ENCODE measurements around the gene TMEM207. TPM values are rescaled to one million over a fixed set of nuclear protein-coding genes. Genes with fewer than 3 reads are reported as not detected.
A peak's percentile ranks its signal among the peaks of the same experiment; 100 is the strongest.

TMEM207 gene
- total RNA-seq, 1 experiment from 2014 or later = not detected

DNA sequence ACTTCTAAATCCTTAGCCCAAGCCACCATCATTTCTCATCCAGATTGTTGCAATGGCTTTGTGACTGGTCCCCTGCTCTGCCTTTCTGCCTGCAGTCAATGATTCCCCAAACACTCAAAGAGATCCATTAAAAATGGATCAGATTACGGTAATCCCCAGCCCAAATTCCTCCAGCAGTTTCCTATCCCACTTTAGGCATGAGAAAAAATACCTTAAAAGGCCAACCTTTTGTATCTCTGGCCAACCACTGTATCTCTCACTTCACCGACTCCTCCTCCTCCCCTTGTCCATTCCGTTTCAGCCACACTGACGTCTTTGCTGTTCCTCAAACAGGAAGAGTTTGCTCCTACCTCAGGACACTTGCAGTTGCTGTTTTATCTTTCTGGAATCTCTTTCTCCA is 43.3 kb upstream of the TMEM207 start:
- intact Hi-C loops (cut with micrococcal nuclease) = no loop called here
- ChIA-PET CTCF (no interaction called here), POLR2A (no interaction called here)
- TF ChIP-seq CTCF (IDR thresholded peaks at IDR 0.05; ENCODE audit: unreplicated experiment) = no peak
- Mint-ChIP-seq H3K4me1 (ENCODE audit: insufficient read depth, unreplicated experiment) (peaks cover 7% of the 10 kb centered on the region), H3K9me3 (ENCODE audit: unreplicated experiment) (no peaks in the 10 kb centered on the region), H3K36me3 (ENCODE audit: insufficient read depth, unreplicated experiment) (no peaks in the 10 kb centered on the region), H3K27ac (ENCODE audit: low read depth, unreplicated experiment) (no peak overlapping the region), H3K4me3 (ENCODE audit: unreplicated experiment) (no peak overlapping the region), H3K27me3 (ENCODE audit: insufficient read depth, unreplicated experiment) (no peaks in the 10 kb centered on the region)
- BruUV-seq (replicated peaks) = no TSS peak
- DNase-seq (ENCODE audit: unreplicated experiment) = no peak

GRCh38 chr3:190492129-190492528 is 42.4 kb upstream of the TMEM207 start:
- DNase-seq (ENCODE audit: unreplicated experiment) = no peak
- intact Hi-C loops (cut with micrococcal nuclease) = no loop called here
- Mint-ChIP-seq H3K4me3 (ENCODE audit: unreplicated experiment) (no peak overlapping the region), H3K27me3 (ENCODE audit: insufficient read depth, unreplicated experiment) (no peaks in the 10 kb centered on the region), H3K9me3 (ENCODE audit: unreplicated experiment) (no peaks in the 10 kb centered on the region), H3K27ac (ENCODE audit: low read depth, unreplicated experiment) (no peak overlapping the region), H3K4me1 (ENCODE audit: insufficient read depth, unreplicated experiment) (peaks cover 7% of the 10 kb centered on the region), H3K36me3 (ENCODE audit: insufficient read depth, unreplicated experiment) (no peaks in the 10 kb centered on the region)
- CTCF ChIA-PET = interaction anchor here (0.5 to 1.8 kb wide), 5 partner anchors 13 to 204 kb away, joined by 3 read pairs; no protein-coding TSS in a partner anchor
- POLR2A ChIA-PET = interaction anchor here (1.0 to 1.3 kb wide), 3 partner anchors 13 to 22 kb away, joined by 3 to 4 read pairs (median 3); no protein-coding TSS in a partner anchor
- TF ChIP-seq CTCF (IDR thresholded peaks at IDR 0.05; ENCODE audit: unreplicated experiment) = no peak
- no TSS peak for BruUV-seq (replicated peaks)

DNA sequence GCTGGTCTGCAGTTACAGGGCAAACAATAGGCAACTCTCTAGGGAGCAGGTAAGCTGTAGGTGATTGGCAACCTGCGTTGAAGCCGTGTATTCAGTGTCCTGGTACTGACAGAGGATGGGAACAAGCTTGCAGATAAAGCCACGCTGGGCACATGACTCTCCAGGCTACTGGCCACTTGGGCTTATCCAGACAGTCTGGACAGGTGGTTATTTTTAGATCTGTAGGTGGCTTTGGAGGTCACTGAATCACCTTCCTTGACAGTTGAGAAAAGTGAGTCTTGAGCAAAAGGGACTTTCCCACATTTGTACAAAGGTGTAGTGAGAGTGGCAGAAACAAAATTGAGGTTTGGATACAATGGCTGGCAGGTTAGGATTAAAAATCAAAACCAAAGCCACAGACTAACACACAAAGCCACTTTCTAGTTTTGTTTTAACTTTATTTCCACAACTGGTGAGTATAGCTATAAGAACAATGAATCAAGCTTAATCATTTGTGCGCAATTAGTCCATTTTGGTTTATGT is 41.9 kb upstream of the TMEM207 start:
- Mint-ChIP-seq H3K27ac (ENCODE audit: low read depth, unreplicated experiment) (no peak overlapping the region), H3K36me3 (ENCODE audit: insufficient read depth, unreplicated experiment) (no peaks in the 10 kb centered on the region), H3K4me1 (ENCODE audit: insufficient read depth, unreplicated experiment) (peaks cover 7% of the 10 kb centered on the region), H3K27me3 (ENCODE audit: insufficient read depth, unreplicated experiment) (no peaks in the 10 kb centered on the region), H3K9me3 (ENCODE audit: unreplicated experiment) (no peaks in the 10 kb centered on the region), H3K4me3 (ENCODE audit: unreplicated experiment) (no peak overlapping the region)
- ChIA-PET POLR2A (interaction anchor here (0.6 to 1.3 kb wide), 4 partner anchors 13 to 1504 kb away, joined by 3 to 4 read pairs (median 3); no protein-coding TSS in a partner anchor), CTCF (interaction anchor here (0.6 to 1.8 kb wide), 5 partner anchors 14 to 205 kb away, joined by 3 read pairs; no protein-coding TSS in a partner anchor)
- peak; percentile 41 for DNase-seq (ENCODE audit: unreplicated experiment)
- TF ChIP-seq CTCF (IDR thresholded peaks at IDR 0.05; ENCODE audit: unreplicated experiment) = no peak
- no TSS peak for BruUV-seq (replicated peaks)
- intact Hi-C loops (cut with micrococcal nuclease) = no loop called here

DNA sequence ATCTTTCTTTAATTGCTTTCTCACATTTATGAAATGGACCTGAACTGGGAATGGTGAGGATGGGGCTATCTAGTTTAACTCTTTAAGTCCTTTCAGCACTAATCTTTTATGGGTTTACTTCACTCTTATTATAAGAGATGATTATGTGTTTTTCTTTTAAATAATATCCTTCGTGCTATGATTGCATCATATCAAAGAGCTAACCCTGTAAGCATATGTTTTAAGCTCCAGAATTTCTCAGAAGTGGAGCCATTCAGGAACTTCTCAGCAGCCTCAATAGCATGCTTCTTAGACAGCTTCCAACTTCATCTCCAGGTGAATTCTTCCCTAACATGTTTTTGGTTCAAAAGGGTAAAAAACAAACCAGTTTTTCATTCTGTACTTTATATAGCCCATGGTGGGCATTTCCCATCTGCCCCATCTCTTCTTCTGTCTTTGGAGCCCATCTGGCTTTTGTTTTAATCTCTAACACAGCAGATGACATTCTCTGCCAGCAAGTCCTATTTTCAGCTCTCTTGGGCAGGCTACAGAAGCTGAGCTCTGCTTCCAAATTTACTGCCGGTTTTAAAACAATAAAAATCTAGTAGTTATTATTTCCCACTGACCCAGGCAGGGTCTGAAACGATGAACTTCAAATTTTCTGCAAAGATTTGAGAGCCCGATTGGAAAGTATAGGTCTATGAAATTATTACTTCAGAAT is 37.4 kb upstream of the TMEM207 start:
- ChIA-PET CTCF (interaction anchor here (0.7 to 1.6 kb wide), 2 partner anchors 14 to 30 kb away, joined by 3 to 4 read pairs; no protein-coding TSS in a partner anchor), POLR2A (interaction anchor here (0.5 to 0.6 kb wide), 2 partner anchors 90 to 184 kb away, joined by 3 read pairs; no protein-coding TSS in a partner anchor)
- peaks cover 7% of the 10 kb centered on the region for H3K4me1 Mint-ChIP-seq (ENCODE audit: insufficient read depth, unreplicated experiment)
- H3K36me3 Mint-ChIP-seq (ENCODE audit: insufficient read depth, unreplicated experiment) = no peaks in the 10 kb centered on the region
- no peaks in the 10 kb centered on the region for H3K27me3 Mint-ChIP-seq (ENCODE audit: insufficient read depth, unreplicated experiment)
- H3K9me3 Mint-ChIP-seq (ENCODE audit: unreplicated experiment) = no peaks in the 10 kb centered on the region
- TF ChIP-seq CTCF (IDR thresholded peaks at IDR 0.05; ENCODE audit: unreplicated experiment) = no peak
- intact Hi-C loops (cut with micrococcal nuclease) = no loop called here
- no peak for DNase-seq (ENCODE audit: unreplicated experiment)
- H3K4me3 Mint-ChIP-seq (ENCODE audit: unreplicated experiment) = no peak overlapping the region
- no TSS peak for BruUV-seq (replicated peaks)
- no peak overlapping the region for H3K27ac Mint-ChIP-seq (ENCODE audit: low read depth, unreplicated experiment)

Measured in MCF 10A (cell line).